H1 (cell line): ENCODE measurements around the gene PPP1R10.

Experiments used
- CHD1 ChIP-seq: IDR thresholded peaks from 2 replicates; pipeline ENCODE4 v1.6.1; 2012; ENCODE audit warnings: low read depth, low read length, improper control_type of control experiment
- CREB1 ChIP-seq: IDR thresholded peaks from 2 replicates; pipeline ENCODE4 v1.6.1; 2012; ENCODE audit warnings: inconsistent platforms
- CTCF ChIP-seq, 3 experiments: IDR thresholded peaks; 1 replicate in 2 of 3; 2 replicates in 1 of 3; pipeline versions ENCODE4 v1.5.1 to v1.6.1; 2011; ENCODE audit warnings: low read length in 3 of 3, mild to moderate bottlenecking in 3 of 3, inconsistent platforms in 2 of 3, low read depth in 1 of 3, moderate library complexity in 1 of 3; ENCODE audit not compliant: insufficient read depth in 1 of 3; ENCODE audit errors: control extremely low read depth in 1 of 3
- EZH2 ChIP-seq: fragments of 200-600 bp; sonication (generic); IDR thresholded peaks from 2 replicates; pipeline ENCODE4 v1.7.1; 2012; ENCODE audit warnings: low read depth, mild to moderate bottlenecking, moderate library complexity, low read length, inconsistent platforms; ENCODE audit not compliant: severe bottlenecking
- MAX ChIP-seq: IDR thresholded peaks from 2 replicates; pipeline ENCODE4 v1.6.1; 2012; ENCODE audit warnings: inconsistent platforms
- POLR2A ChIP-seq, 2 experiments: IDR thresholded peaks; 1 replicate in 1 of 2; 2 replicates in 1 of 2; pipeline ENCODE4 v1.6.1; 2011; ENCODE audit warnings: low read depth in 2 of 2, low read length in 2 of 2, mild to moderate bottlenecking in 2 of 2; ENCODE audit errors: control extremely low read depth in 1 of 2
- RBBP5 ChIP-seq: IDR thresholded peaks from 2 replicates; pipeline ENCODE4 v1.7.1; 2012; ENCODE audit warnings: low read depth, mild to moderate bottlenecking, inconsistent platforms, low read length, moderate library complexity, borderline replicate concordance
- RFX5 ChIP-seq: IDR thresholded peaks from 2 replicates; pipeline ENCODE4 v1.6.1; 2011; ENCODE audit warnings: low read depth, low read length, improper control_type of control experiment, borderline replicate concordance
- SIX5 ChIP-seq: IDR thresholded peaks from 2 replicates; pipeline ENCODE4 v1.6.1; 2011; ENCODE audit warnings: mild to moderate bottlenecking, low read depth, low read length
- SP1 ChIP-seq: IDR thresholded peaks from 2 replicates; pipeline ENCODE4 v1.6.1; 2011; ENCODE audit warnings: low read depth, low read length
- YY1 ChIP-seq: IDR thresholded peaks from 2 replicates; pipeline ENCODE4 v1.6.1; 2011; ENCODE audit warnings: low read depth, mild to moderate bottlenecking, low read length
- ZNF274 ChIP-seq: IDR thresholded peaks from 2 replicates; pipeline ENCODE4 v1.7.0; 2012; ENCODE audit warnings: low read length, borderline replicate concordance; ENCODE audit errors: extremely low read depth

DNA sequence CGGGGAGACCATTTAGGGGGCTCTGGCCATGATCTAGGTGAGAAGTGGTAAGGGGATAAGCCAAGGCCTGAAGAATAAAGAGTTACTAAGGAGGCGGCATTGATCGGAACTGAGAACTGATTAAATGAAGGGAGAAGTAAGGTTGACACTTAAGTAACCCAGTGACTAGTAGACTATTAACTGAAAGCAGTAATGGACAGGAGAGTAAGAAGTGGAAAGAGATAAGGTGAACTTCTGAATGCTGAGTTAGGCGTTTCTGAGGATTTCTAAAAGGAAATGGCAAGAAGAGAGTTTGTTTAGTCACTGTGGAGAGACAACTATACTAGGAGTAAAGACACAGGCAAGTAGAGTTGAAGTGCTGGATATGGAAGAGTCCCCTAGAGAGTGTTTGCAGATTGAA lies 43.9 kb downstream of the PPP1R10 start:
- TF ChIP-seq CREB1: no peak
- TF ChIP-seq YY1: no peak
- TF ChIP-seq CTCF (IDR thresholded peaks at IDR 0.05; ENCODE audit: control extremely low read depth in 1 of 3, insufficient read depth in 1 of 3, low read depth in 1 of 3, low read length in 3 of 3): no peak
- TF ChIP-seq RFX5: no peak
- TF ChIP-seq EZH2: no peak
- no peak for TF ChIP-seq RBBP5
- TF ChIP-seq SP1: no peak
- no peak for TF ChIP-seq MAX
- TF ChIP-seq POLR2A (IDR thresholded peaks at IDR 0.05; ENCODE audit: control extremely low read depth in 1 of 2, low read depth in 2 of 2, low read length in 2 of 2): no peak
- no peak for TF ChIP-seq SIX5
- no peak for TF ChIP-seq CHD1
- TF ChIP-seq ZNF274: no peak
